ENCODE results near the gene ZFYVE28. TPM values are rescaled to one million over a fixed set of nuclear protein-coding genes. Genes with fewer than 3 reads are reported as not detected.

Gene ZFYVE28
- total RNA-seq, 1 experiment from 2014 or later, result 1.9 TPM

- no peak for DNase-seq (ENCODE audit: low spot score)
These were observed 145.2 kb downstream of the ZFYVE28 start for GRCh38 chr4:2273221-2273620.

- no peak for DNase-seq (ENCODE audit: low spot score)
These were observed 145.7 kb downstream of the ZFYVE28 start for GRCh38 chr4:2272828-2273120.

- no peak for DNase-seq (ENCODE audit: low spot score)
These were observed 146.2 kb downstream of the ZFYVE28 start for GRCh38 chr4:2272026-2272827.

GRCh38 chr4:2271279-2272025 is 147.0 kb downstream of the ZFYVE28 start:
- no peak for DNase-seq (ENCODE audit: low spot score)

- DNase-seq (ENCODE audit: low spot score), result no peak
These were observed 147.9 kb downstream of the ZFYVE28 start for GRCh38 chr4:2270341-2271165.

GRCh38 chr4:2269618-2270163 is 148.8 kb downstream of the ZFYVE28 start:
- no peak for DNase-seq (ENCODE audit: low spot score)

GRCh38 chr4:2269206-2269531 is 149.3 kb downstream of the ZFYVE28 start:
- no peak for DNase-seq (ENCODE audit: low spot score)

- no peak for DNase-seq (ENCODE audit: low spot score)
These were observed 149.9 kb downstream of the ZFYVE28 start for GRCh38 chr4:2268357-2269205.

GRCh38 chr4:2267841-2268240 is 150.6 kb downstream of the ZFYVE28 start:
- no peak for DNase-seq (ENCODE audit: low spot score)

GRCh38 chr4:2267320-2267811 is 151.1 kb downstream of the ZFYVE28 start:
- DNase-seq (ENCODE audit: low spot score), result no peak

- no peak for DNase-seq (ENCODE audit: low spot score)
These were observed 151.6 kb downstream of the ZFYVE28 start for GRCh38 chr4:2266821-2267220.

GRCh38 chr4:2266181-2266580 is 152.3 kb downstream of the ZFYVE28 start:
- DNase-seq (ENCODE audit: low spot score), result no peak

- no peak for DNase-seq (ENCODE audit: low spot score)
These were observed 153.0 kb downstream of the ZFYVE28 start for GRCh38 chr4:2265113-2266110.

GRCh38 chr4:2264481-2265041 is 153.9 kb downstream of the ZFYVE28 start:
- DNase-seq (ENCODE audit: low spot score), result no peak

GRCh38 chr4:2263926-2264321 is 154.5 kb downstream of the ZFYVE28 start:
- no peak for DNase-seq (ENCODE audit: low spot score)

GRCh38 chr4:2262944-2263250 is 155.5 kb downstream of the ZFYVE28 start:
- no peak for DNase-seq (ENCODE audit: low spot score)

GRCh38 chr4:2262145-2262943 is 156.1 kb downstream of the ZFYVE28 start:
- DNase-seq (ENCODE audit: low spot score), result peak; percentile 99

- no peak for DNase-seq (ENCODE audit: low spot score)
These were observed 156.6 kb downstream of the ZFYVE28 start, which contains the start of gene MXD4 for GRCh38 chr4:2261853-2262144. Gene MXD4, minus strand, starts transcription at chr4:2262109. Its CDS starts 129 bp downstream, at chr4:2261980.

Measured in H4 (cell line).